Heart left ventricle (tissue), 16 donors: Measurements from ENCODE around the gene TNS3. TPM values are rescaled to one million over a fixed set of nuclear protein-coding genes. Genes with fewer than 3 reads are reported as not detected.
A peak's percentile ranks its signal among the peaks of the same experiment; 100 is the strongest.

ENCODE experiments used
- ATAC-seq, 4 donors: fragments of 200-7000 bp; cut with Tn5 transposase; one replicate each; pipeline ENCODE4 v1.9.1; 2020 to 2022; ENCODE audit warnings: moderate library complexity in 4 of 4, mild to moderate bottlenecking in 3 of 4, moderate number of reproducible peaks in 1 of 4
- DNase-seq, 5 donors: peaks; one replicate each; pipeline ENCODE4 v3.0.0-alpha.2; 2020
- H3K27ac ChIP-seq, 12 donors: fragments of 200-600 bp; sonication (generic) in 4 of 12; one replicate each; pipeline versions ENCODE4 v1.5.0 to v1.8.0; 2016 to 2022; ENCODE audit warnings: mild to moderate bottlenecking in 2 of 12
- H3K27me3 ChIP-seq, 9 donors: fragments of 200-600 bp; sonication (generic) in 2 of 9; one replicate each; pipeline versions ENCODE4 v1.5.1 to v1.8.0; 2016 to 2022; ENCODE audit warnings: mild to moderate bottlenecking in 3 of 9
- H3K36me3 ChIP-seq, 9 donors: fragments of 200-600 bp; sonication (generic) in 2 of 9; one replicate each; pipeline versions ENCODE4 v1.5.0 to v1.8.0; 2018 to 2022; ENCODE audit warnings: mild to moderate bottlenecking in 2 of 9
- H3K4me1 ChIP-seq, 12 donors: fragments of 200-600 bp; sonication (generic) in 4 of 12; one replicate each; pipeline versions ENCODE4 v1.5.0 to v1.8.0; 2016 to 2022; ENCODE audit warnings: mild to moderate bottlenecking in 3 of 12
- H3K4me3 ChIP-seq, 12 donors: fragments of 200-600 bp; sonication (generic) in 4 of 12; one replicate each; pipeline versions ENCODE4 v1.5.0 to v1.8.0; 2017 to 2022; ENCODE audit warnings: mild to moderate bottlenecking in 9 of 12, moderate library complexity in 4 of 12
- H3K9me3 ChIP-seq, 12 donors: fragments of 200-600 bp; sonication (generic) in 4 of 12; one replicate each; pipeline versions ENCODE4 v1.5.0 to v1.8.0; 2016 to 2022; ENCODE audit warnings: mild to moderate bottlenecking in 1 of 12
- CTCF ChIP-seq, 12 donors: fragments of 200-600 bp; sonication (generic) in 4 of 12; IDR thresholded peaks; one replicate each; pipeline versions ENCODE4 v1.5.0 to v1.8.0; 2018 to 2022; ENCODE audit warnings: antibody characterized with exemption in 12 of 12, mild to moderate bottlenecking in 5 of 12
- POLR2A ChIP-seq, 2 donors: fragments of 450-650 bp; IDR thresholded peaks; one replicate each; pipeline ENCODE4 v1.6.1; 2017; ENCODE audit warnings: antibody characterized with exemption in 2 of 2, mild to moderate bottlenecking in 2 of 2, moderate library complexity in 2 of 2
- WGBS, 4 donors: extraction: QIAGEN DNeasy Blood & Tissue Kit in 2 of 4; methylation state at CpG; one replicate each; pipeline versions ENCODE4 v1.1.5 to v1.1.7; 2013 to 2018; 5-methylcytosine and 5-hydroxymethylcytosine counted together
- intact Hi-C, 10 donors: fragments of 100-400 bp; cut with DNase I; formaldehyde crosslinking; loops; one replicate each; pipeline versions ENCODE4 v1.11.1 to v1.14.2; 2022
- polyA plus RNA-seq, 2 donors: library from polyadenylated mRNA; stranded (reverse); fragments of 200-250 nt; gene quantifications; one replicate each; pipeline ENCODE4 v1.2.3, GENCODE V29; 2013
- total RNA-seq, 9 donors: library from RNA; depleted of rRNA in 2 of 9; stranded (reverse); fragments of >200 nt in 2 of 9; fragmentation: NEBNext Ultra II Directional in 3 of 9; extraction: Animal tissue kit (Norgen Biotek cat#: 25700) in 3 of 9; gene quantifications; one replicate each; pipeline versions ENCODE4 v1.1.0 to v1.2.4, GENCODE V29; 2016 to 2023
- donor health status: ischemic (EF 13 %, LVEDD 7.1; RV severe dilation, severe dysfunction).
- donor health status: healthy with polysubstance abuse.
- donor health status: DM: no; HTN: yes; CAD: no.
- donor health status: DM: no; HTN: no; CAD: no.
- donor health status: ischemic (EF 25% LVEDD 6.9; RV normal size, moderate dysfunction).
- donor health status: ischemic (EF 25% LVEDD 5.7; RV mildly dilated, moderate dysfunction).
- donor health status: healthy.
- donor health status: DM: yes; HTN: yes; CAD: no.
- donor health status: ischemic (EF 35%, LVEDD 5.7; RV mildly dilated, moderate dysfunction).
- donor health status: nonischemic (EF 11% LVEDD 7.7; RV severe dilation, severe dysfunction).
- donor health status: DM: yes; HTN: yes; CAD: no.
- donor health status: PGD.
- donor health status: ischemic (EF 29% LVEDD 5.4; RV normal size, mild dysfunction).
- donor health status: nonischemic (EF 23%, LVEDD 6.1; RV moderate dilation, normal function).

Gene TNS3
- total and polyA plus RNA-seq, 11 donors, result 10.1 to 116 (median 32.7) TPM

DNA sequence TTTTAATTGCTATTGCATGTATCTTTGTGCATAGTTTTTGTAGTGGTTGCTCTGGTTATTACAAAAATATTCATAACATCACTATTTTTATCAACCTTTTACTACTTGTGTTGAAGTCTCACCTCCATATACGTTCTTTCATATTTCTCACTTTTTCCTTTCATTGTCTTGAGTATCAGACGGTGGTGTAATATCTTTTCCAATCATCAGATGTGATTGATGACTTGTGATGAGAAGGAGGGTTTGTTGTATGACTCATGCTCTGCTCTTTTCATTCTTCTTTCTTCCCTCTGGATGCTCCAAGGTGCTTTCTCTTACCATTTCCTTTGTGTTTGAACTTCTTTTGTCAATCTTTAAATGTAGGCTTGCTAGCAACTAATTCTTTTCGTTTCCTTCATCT is 310.2 kb downstream of the TNS3 start:
- WGBS, 4 donors, result 83 to 89% (median 86%) methylated on average over 3 of the region's 3 CpGs
- H3K36me3 ChIP-seq, result peaks cover 0 to 15% (median 7%) of the 10 kb centered on the region in 9 donors
- H3K27ac ChIP-seq, result no peak overlapping the region
- no peak for TF ChIP-seq POLR2A (IDR thresholded peaks at IDR 0.05)
- DNase-seq, result no peak
- intact Hi-C loops, result loop anchor here in 1 of 10 donors (5.0 kb wide), 2 partner anchors 141 to 546 kb away; no protein-coding TSS in a partner anchor
- H3K4me3 ChIP-seq, result no peak overlapping the region
- ATAC-seq, result no peak
- H3K4me1 ChIP-seq, result peaks cover 0 to under 1% (median 0%) of the 10 kb centered on the region in 12 donors
- H3K9me3 ChIP-seq, result peaks cover 0 to 18% (median 0%) of the 10 kb centered on the region in 12 donors
- H3K27me3 ChIP-seq, result no peaks in the 10 kb centered on the region

DNA sequence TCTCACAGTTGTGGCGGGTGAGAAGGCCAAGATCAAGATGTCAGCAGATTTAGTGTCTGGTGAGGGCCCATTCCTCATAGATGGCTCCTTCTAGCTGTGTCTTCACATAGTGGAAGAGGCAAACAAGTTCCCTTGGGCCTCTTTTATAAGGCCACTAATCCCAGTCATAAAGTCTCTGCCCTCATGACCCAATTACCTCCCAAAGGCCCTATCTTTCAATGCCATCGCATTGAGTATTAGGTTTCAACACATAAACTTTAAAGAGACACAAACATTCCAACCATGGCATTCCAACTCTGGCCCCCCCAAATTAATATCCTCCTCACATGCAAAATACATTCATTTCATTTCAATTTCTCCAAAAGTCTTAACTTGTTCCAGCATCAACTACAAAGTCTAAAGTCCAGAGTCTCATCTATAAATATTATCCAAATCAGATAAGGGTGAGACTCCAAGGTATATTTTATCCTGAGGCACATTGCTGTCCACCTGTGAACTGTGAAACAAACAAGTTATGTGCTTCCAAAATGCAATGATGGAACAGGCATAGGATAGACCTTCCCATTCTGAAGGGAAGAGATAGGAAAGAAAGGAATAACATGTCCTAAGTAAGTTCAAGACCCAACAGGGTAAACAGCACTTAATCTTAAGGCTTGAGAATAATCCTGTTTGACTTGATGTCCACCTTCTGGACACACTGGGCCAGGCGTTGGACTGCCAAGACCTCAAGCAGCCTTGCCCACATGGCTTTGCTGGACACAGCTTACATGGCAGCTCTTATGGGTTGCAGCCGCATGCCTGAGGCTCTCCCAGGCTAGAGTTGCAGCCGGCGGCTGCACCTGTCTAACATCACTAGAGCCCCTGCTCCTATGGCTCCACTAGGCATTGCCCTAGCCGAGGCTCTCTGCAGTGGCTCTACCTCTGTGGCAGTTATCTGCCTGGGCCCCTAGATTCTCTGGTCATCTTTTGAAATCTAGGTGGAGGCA is 312.8 kb downstream of the TNS3 start:
- H3K27me3 ChIP-seq, result no peaks in the 10 kb centered on the region
- H3K27ac ChIP-seq, result no peak overlapping the region
- no peak overlapping the region for H3K4me3 ChIP-seq
- no peaks in the 10 kb centered on the region for H3K36me3 ChIP-seq
- WGBS, 4 donors, result 93 to 95% (median 95%) methylated on average over 6 to 7 of the region's 7 CpGs
- intact Hi-C loops, result loop anchor here (5.0 to 10.0 kb wide), 8 partner anchors 58 to 548 kb away; no protein-coding TSS in a partner anchor
- peaks cover 0 to 13% (median 2%) of the 10 kb centered on the region in 12 donors for H3K4me1 ChIP-seq
- DNase-seq (no peak), ATAC-seq (no peak)
- H3K9me3 ChIP-seq, result peaks cover 0 to 18% (median 0%) of the 10 kb centered on the region in 12 donors
- TF ChIP-seq CTCF (IDR thresholded peaks at IDR 0.05) (no peak), POLR2A (IDR thresholded peaks at IDR 0.05) (no peak)

- peaks cover 0 to 18% (median 0%) of the 10 kb centered on the region in 12 donors for H3K9me3 ChIP-seq
- no peaks in the 10 kb centered on the region for H3K27me3 ChIP-seq
- intact Hi-C loops, result loop anchor here (2.0 to 10.0 kb wide), 12 partner anchors 60 to 553 kb away; no protein-coding TSS in a partner anchor
- no peak for DNase-seq
- H3K4me1 ChIP-seq, result peaks cover 0 to 13% (median 2%) of the 10 kb centered on the region in 12 donors
- no peak for ATAC-seq
- no peak overlapping the region for H3K27ac ChIP-seq
- no peak for TF ChIP-seq CTCF (IDR thresholded peaks at IDR 0.05)
- no peak for TF ChIP-seq POLR2A (IDR thresholded peaks at IDR 0.05)
- WGBS, 4 donors, result 80 to 89% (median 87%) methylated on average over 7 of the region's 7 CpGs
- no peaks in the 10 kb centered on the region for H3K36me3 ChIP-seq
- no peak overlapping the region for H3K4me3 ChIP-seq
Observed at GRCh38 chr7:47267346-47267745, 314.6 kb downstream of the TNS3 start.

GRCh38 chr7:47266799-47267198 is 315.1 kb downstream of the TNS3 start:
- DNase-seq (no peak), ATAC-seq (peak in 3 of 4 donors; percentile 4 to 50 (median 16))
- TF ChIP-seq POLR2A (IDR thresholded peaks at IDR 0.05), result no peak
- no peak for TF ChIP-seq CTCF (IDR thresholded peaks at IDR 0.05)
- H3K4me1 ChIP-seq, result peaks cover 0 to 13% (median 2%) of the 10 kb centered on the region in 12 donors
- peak overlapping the region in 3 of 12 donors; percentile 9 to 38 (median 13) for H3K27ac ChIP-seq
- H3K9me3 ChIP-seq, result peaks cover 0 to 18% (median 0%) of the 10 kb centered on the region in 12 donors
- intact Hi-C loops, result loop anchor here (1.0 to 10.0 kb wide), 14 partner anchors 61 to 554 kb away; no protein-coding TSS in a partner anchor
- H3K36me3 ChIP-seq, result no peaks in the 10 kb centered on the region
- H3K4me3 ChIP-seq, result no peak overlapping the region
- 77 to 85% (median 83%) methylated on average over 6 of the region's 6 CpGs for WGBS, 4 donors
- H3K27me3 ChIP-seq, result no peaks in the 10 kb centered on the region
